ENCODE measurements around the gene OBSL1.

Gene OBSL1

GRCh38 chr2:219554350-219554749, 17.0 kb downstream of the OBSL1 start:
- TF ChIP-seq HDGF (IDR thresholded peaks at IDR 0.05; ENCODE audit: borderline replicate concordance) (no peak), FOXK2 (IDR thresholded peaks at IDR 0.05) (no peak), FOXA1 (IDR thresholded peaks at IDR 0.05) (no peak), ELF4 (IDR thresholded peaks at IDR 0.05) (no peak), CTBP1 (IDR thresholded peaks at IDR 0.05; ENCODE audit: borderline replicate concordance) (no peak), BHLHE40 (IDR thresholded peaks at IDR 0.05; ENCODE audit: borderline replicate concordance) (no peak), TARDBP (IDR thresholded peaks at IDR 0.05) (no peak), FOXM1 (IDR thresholded peaks at IDR 0.05; ENCODE audit: borderline replicate concordance) (no peak), SUZ12 (IDR thresholded peaks at IDR 0.05) (no peak), L3MBTL2 (conservative IDR thresholded peaks at IDR 0.05) (no peak), NFRKB (IDR thresholded peaks at IDR 0.05) (no peak), LEF1 (IDR thresholded peaks at IDR 0.05; ENCODE audit: borderline replicate concordance) (no peak), ZNF384 (IDR thresholded peaks at IDR 0.05) (no peak), ARNT (IDR thresholded peaks at IDR 0.05) (no peak)
- POLR2A ChIA-PET, result no interaction called here
- DNase-seq (ENCODE audit: extremely low spot score), result no peak
- CTCF ChIA-PET, result no interaction called here

DNA sequence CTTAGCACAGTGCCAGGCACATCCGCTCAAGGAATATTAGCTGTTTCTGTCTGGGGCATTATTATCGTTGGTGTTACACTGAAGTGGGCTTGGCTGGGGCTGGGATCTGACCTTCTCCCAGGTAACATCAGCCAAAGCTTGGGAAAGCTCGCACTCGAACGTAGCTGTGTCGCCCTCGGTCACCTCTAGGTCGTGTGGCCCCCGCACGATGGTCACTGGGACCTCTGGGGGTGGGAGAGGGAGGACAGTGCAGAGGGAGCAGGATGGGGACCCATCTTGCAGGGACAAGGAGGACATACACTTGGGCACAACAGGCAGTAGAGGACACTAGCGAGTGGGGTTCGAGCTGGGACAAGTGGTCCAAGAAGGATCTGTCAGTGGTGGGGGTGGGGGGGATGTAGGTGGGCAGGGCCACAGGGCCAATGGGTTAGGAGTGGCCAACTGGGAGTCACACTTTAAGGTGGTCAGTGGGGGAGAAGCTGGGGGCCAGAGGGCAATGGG, 17.8 kb downstream of the OBSL1 start:
- ChIA-PET POLR2A (interaction anchor here (1.5 to 1.9 kb wide), 2 partner anchors 17 to 132 kb away, joined by 4 to 6 read pairs; no protein-coding TSS in a partner anchor), CTCF (interaction anchor here (1.3 kb wide), 1 partner anchor 58 kb away, joined by 3 read pairs; a partner anchor contains a TSS)
- DNase-seq (ENCODE audit: extremely low spot score), result no peak
- TF ChIP-seq PKNOX1 (IDR thresholded peaks at IDR 0.05), result no peak
- no peak for TF ChIP-seq LEF1 (IDR thresholded peaks at IDR 0.05; ENCODE audit: borderline replicate concordance)
- no peak for TF ChIP-seq ZNF384 (IDR thresholded peaks at IDR 0.05)
- TF ChIP-seq ELF4 (IDR thresholded peaks at IDR 0.05), result no peak
- TF ChIP-seq L3MBTL2 (conservative IDR thresholded peaks at IDR 0.05), result no peak
- no peak for TF ChIP-seq CTBP1 (IDR thresholded peaks at IDR 0.05; ENCODE audit: borderline replicate concordance)

GRCh38 chr2:219553168-219553417, 18.2 kb downstream of the OBSL1 start:
- TF ChIP-seq BHLHE40 (IDR thresholded peaks at IDR 0.05; ENCODE audit: borderline replicate concordance) (no peak), FOXK2 (IDR thresholded peaks at IDR 0.05) (no peak), ZNF384 (IDR thresholded peaks at IDR 0.05) (no peak), HDGF (IDR thresholded peaks at IDR 0.05; ENCODE audit: borderline replicate concordance) (no peak), NFRKB (IDR thresholded peaks at IDR 0.05) (no peak)
- ChIA-PET CTCF (interaction anchor here (1.0 to 1.3 kb wide), 2 partner anchors 12 to 57 kb away, joined by 3 to 4 read pairs; a partner anchor contains a TSS), POLR2A (interaction anchor here (1.2 to 1.9 kb wide), 4 partner anchors 7 to 132 kb away, joined by 4 to 7 read pairs (median 6); partner anchors contain the start of gene STK11IP)
- no peak for DNase-seq (ENCODE audit: extremely low spot score)

- ChIA-PET POLR2A (interaction anchor here (1.2 to 1.9 kb wide), 4 partner anchors 8 to 132 kb away, joined by 4 to 7 read pairs (median 6); partner anchors contain the start of gene STK11IP), CTCF (interaction anchor here (0.6 to 1.3 kb wide), 3 partner anchors 11 to 89 kb away, joined by 3 to 6 read pairs (median 4); a partner anchor contains a TSS)
- peak; percentile 90 for DNase-seq (ENCODE audit: extremely low spot score)
- TF ChIP-seq PKNOX1 (IDR thresholded peaks at IDR 0.05) (no peak), FOXM1 (IDR thresholded peaks at IDR 0.05; ENCODE audit: borderline replicate concordance) (no peak), TARDBP (IDR thresholded peaks at IDR 0.05) (no peak), SUZ12 (IDR thresholded peaks at IDR 0.05) (no peak), FOXA1 (IDR thresholded peaks at IDR 0.05) (no peak), ZNF384 (IDR thresholded peaks at IDR 0.05) (no peak), FOXK2 (IDR thresholded peaks at IDR 0.05) (no peak), SP1 (IDR thresholded peaks at IDR 0.05) (peak; percentile 88), CTBP1 (IDR thresholded peaks at IDR 0.05; ENCODE audit: borderline replicate concordance) (no peak), L3MBTL2 (conservative IDR thresholded peaks at IDR 0.05) (peak; percentile 40; the same call in 1 of the 2 replicates), ARNT (IDR thresholded peaks at IDR 0.05) (no peak), ELF4 (IDR thresholded peaks at IDR 0.05) (no peak), NFRKB (IDR thresholded peaks at IDR 0.05) (no peak), LEF1 (IDR thresholded peaks at IDR 0.05; ENCODE audit: borderline replicate concordance) (no peak)
These were observed 18.8 kb downstream of the OBSL1 start for GRCh38 chr2:219552382-219553167.

DNA sequence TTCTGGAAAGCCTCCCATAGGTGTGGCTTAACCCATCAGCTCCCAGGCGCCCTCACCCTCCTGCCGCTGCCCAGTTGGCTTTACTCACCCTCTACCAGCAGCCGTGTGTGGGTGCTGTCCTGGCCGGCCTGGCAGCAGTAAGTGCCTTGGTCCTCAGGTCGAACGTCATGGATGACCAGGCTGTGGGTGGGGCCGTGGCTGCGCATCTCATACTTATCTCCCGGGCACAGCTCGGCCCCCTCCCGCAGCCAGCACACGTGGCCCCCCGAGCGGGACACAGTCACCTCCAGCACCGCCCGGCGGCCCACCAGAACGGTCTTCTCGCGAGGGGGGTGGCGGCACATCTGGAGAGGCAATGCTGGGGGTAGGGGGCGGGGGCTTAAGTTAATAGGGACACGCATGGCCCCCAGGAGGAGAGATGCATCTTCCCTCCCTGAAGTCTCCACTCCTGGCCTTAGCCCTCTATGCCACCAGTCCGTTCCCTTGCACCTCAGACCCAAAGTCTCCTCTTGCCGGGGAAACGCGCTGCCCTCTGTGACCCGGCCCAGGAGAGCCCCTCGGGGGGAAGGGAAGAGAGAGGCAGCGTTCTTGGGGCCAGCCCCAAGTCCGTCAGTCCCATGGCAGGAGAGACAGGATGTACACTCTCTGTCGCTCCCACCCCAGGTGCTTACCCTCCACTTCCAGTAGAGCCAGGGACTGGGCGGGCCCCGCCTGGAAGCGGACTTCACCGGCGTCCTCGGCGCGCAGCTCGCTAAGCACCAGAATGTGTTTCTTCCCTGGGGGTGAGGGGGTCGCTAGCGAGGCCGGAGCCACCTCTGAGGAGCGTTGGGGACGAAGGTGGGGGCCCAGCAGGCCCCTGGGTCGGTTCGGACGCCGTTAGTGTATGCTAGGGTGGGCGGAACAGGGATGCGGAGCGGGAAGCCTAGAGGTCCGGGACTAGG, 19.6 kb downstream of the OBSL1 start:
- DNase-seq (ENCODE audit: extremely low spot score), result no peak
- TF ChIP-seq FOXK2 (IDR thresholded peaks at IDR 0.05), result no peak
- CTCF ChIA-PET, result interaction anchor here (0.6 to 1.0 kb wide), 3 partner anchors 9 to 88 kb away, joined by 4 to 6 read pairs (median 6); no protein-coding TSS in a partner anchor
- POLR2A ChIA-PET, result interaction anchor here (1.0 to 1.9 kb wide), 4 partner anchors 9 to 46 kb away, joined by 3 to 7 read pairs (median 6); partner anchors contain the start of gene STK11IP

DNA sequence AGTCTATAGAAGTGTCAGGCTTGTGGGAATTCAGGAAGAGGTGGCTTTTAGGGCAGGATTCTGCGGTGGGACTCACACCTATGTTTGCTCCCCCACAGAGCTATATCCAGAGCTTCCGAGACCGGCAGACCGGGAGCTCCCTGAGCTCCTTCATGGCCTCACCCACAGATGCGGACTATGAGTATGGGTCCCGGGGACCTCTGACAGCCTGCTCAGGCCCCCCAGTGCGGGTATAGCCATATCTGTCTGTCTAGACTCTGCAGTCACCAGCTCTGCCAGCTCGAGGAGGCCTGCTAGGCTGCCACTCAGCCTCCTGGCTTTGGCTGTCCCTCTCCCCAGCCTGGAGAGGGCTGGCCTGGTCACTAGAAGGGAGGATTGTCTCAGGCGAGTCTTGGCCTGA, 21.7 kb downstream of the OBSL1 start:
- CTCF ChIA-PET, result interaction anchor here (0.8 to 1.7 kb wide), 2 partner anchors 8 to 10 kb away, joined by 3 to 5 read pairs; no protein-coding TSS in a partner anchor
- DNase-seq (ENCODE audit: extremely low spot score), result no peak
- POLR2A ChIA-PET, result interaction anchor here (1.1 kb wide), 1 partner anchor 48 kb away, joined by 5 read pairs; the partner anchor contains the start of gene STK11IP
- TF ChIP-seq FOXA1 (IDR thresholded peaks at IDR 0.05) (no peak), BHLHE40 (IDR thresholded peaks at IDR 0.05; ENCODE audit: borderline replicate concordance) (no peak), LEF1 (IDR thresholded peaks at IDR 0.05; ENCODE audit: borderline replicate concordance) (no peak)
